ENCODE data around the gene RAPGEF5. TPM values are rescaled to one million over a fixed set of nuclear protein-coding genes. Genes with fewer than 3 reads are reported as not detected.

The RAPGEF5 gene
- total RNA-seq, 1 experiment from 2014 or later = 13.3 TPM

GRCh38 chr7:22184549-22185199 is 172.3 kb downstream of the RAPGEF5 start:
- Histone ChIP-seq H2BK5ac (ENCODE audit: insufficient read length, low read length) (no peak overlapping the region), H3T11ph (ENCODE audit: low read length) (no peak overlapping the region), H4K91ac (ENCODE audit: insufficient read length, low read depth, low read length) (no peak overlapping the region), H2BK20ac (ENCODE audit: low read depth, low read length, poor library complexity, severe bottlenecking) (no peak overlapping the region), H2BK120ac (ENCODE audit: low read depth, low read length, poor library complexity, severe bottlenecking) (no peak overlapping the region), H3K79me2 (ENCODE audit: insufficient read depth, low read length) (no peaks in the 10 kb centered on the region), H2BK15ac (ENCODE audit: low read depth, low read length) (no peak overlapping the region), H3K4ac (ENCODE audit: low read depth, low read length) (no peak overlapping the region), H3K4me1 (ENCODE audit: insufficient read depth, low read length) (peaks cover 2% of the 10 kb centered on the region; the same call in 1 of the 2 replicates), H3K27ac (ENCODE audit: insufficient read length, low read depth, low read length) (no peak overlapping the region), H3K9ac (ENCODE audit: extremely low read depth, insufficient read length, low read length) (no peak overlapping the region), H3K56ac (ENCODE audit: insufficient read length, low read depth, low read length) (no peak overlapping the region), H3K4me2 (ENCODE audit: insufficient read depth, insufficient read length, low read length) (no peak overlapping the region), H3K27me3 (ENCODE audit: insufficient read depth, low read length) (no peaks in the 10 kb centered on the region), H2AK5ac (ENCODE audit: insufficient read length, low read length) (no peak overlapping the region), H4K20me1 (ENCODE audit: control insufficient read depth, insufficient read depth, insufficient read length) (no peaks in the 10 kb centered on the region), H3K23ac (ENCODE audit: insufficient read length, low read depth, low read length) (no peak overlapping the region), H3K23me2 (ENCODE audit: insufficient read length, low read depth, low read length, poor library complexity, severe bottlenecking) (no peaks in the 10 kb centered on the region), H2AFZ (ENCODE audit: low read length) (no peak overlapping the region), H2BK12ac (ENCODE audit: insufficient read length, low read depth, low read length) (no peak overlapping the region), H4K5ac (ENCODE audit: insufficient read length, low read depth, low read length) (no peak overlapping the region), H3K14ac (ENCODE audit: insufficient read depth, low read length) (no peak overlapping the region), H4K8ac (replicated peaks; ENCODE audit: insufficient read length, low read depth, low read length) (no peak overlapping the region), H3K79me1 (ENCODE audit: insufficient read depth, low read depth, low read length, poor library complexity, severe bottlenecking) (no peaks in the 10 kb centered on the region), H3K18ac (ENCODE audit: insufficient read length, low read depth, low read length) (no peak overlapping the region), H3K9me3 (ENCODE audit: control insufficient read depth, low read depth, low read length) (peaks cover 4% of the 10 kb centered on the region)
- Mint-ChIP-seq H3K9me3 (peaks cover 0 to 12% of the 10 kb centered on the region in 2 experiments; a peak in 3 of 5 replicates), H3K27ac (peak overlapping the region in 2 of 3 experiments; percentile 6 to 30; a peak in 3 of 7 replicates), H3K36me3 (ENCODE audit: insufficient read depth in 1 of 3, low read depth in 3 of 3) (peaks cover 7 to 15% (median 14%) of the 10 kb centered on the region in 3 experiments; a peak in 6 of 7 replicates), H3K27me3 (ENCODE audit: low read depth) (no peaks in the 10 kb centered on the region), H3K4me3 (peak overlapping the region in 1 of 2 experiments; percentile 45; a peak in 3 of 5 replicates), H3K4me1 (peaks cover 23 to 34% of the 10 kb centered on the region in 2 experiments)
- no peak for TF ChIP-seq CTCF (conservative IDR thresholded peaks at IDR 0.05)
- WGBS (ENCODE audit: extremely low coverage, insufficient read length, low lambda C conversion rate) = no CpG with 5 or more reads among the region's 5 CpGs
- DNase-seq = peak; percentile 59

All from H9 (cell line).